Right cardiac atrium (tissue), 5 donors: Measurements from ENCODE around the gene FBXL15. TPM values are rescaled to one million over a fixed set of nuclear protein-coding genes. Genes with fewer than 3 reads are reported as not detected.

Experiments
- ATAC-seq, 2 donors: fragments of 200-7000 bp; cut with Tn5 transposase; one replicate each; pipeline versions ENCODE4 v1.8.0 to v1.9.1; 2020; ENCODE audit warnings: moderate library complexity in 2 of 2, mild to moderate bottlenecking in 1 of 2
- DNase-seq, 3 donors: peaks; one replicate each; pipeline ENCODE4 v3.0.0-alpha.2; 2020
- H3K27ac ChIP-seq: one replicate; pipeline ENCODE4 v1.5.1; 2013; ENCODE audit warnings: mild to moderate bottlenecking, low read length, control low read depth, moderate library complexity
- H3K27me3 ChIP-seq: one replicate; pipeline ENCODE4 v1.6.1; 2013; ENCODE audit not compliant: control insufficient read depth, insufficient read depth
- H3K4me1 ChIP-seq: one replicate; pipeline ENCODE4 v1.6.1; 2013; ENCODE audit warnings: low read length; ENCODE audit not compliant: control insufficient read depth, insufficient read depth
- H3K4me3 ChIP-seq: one replicate; pipeline ENCODE4 v1.5.1; 2013; ENCODE audit warnings: low read length, control low read depth
- H3K9me3 ChIP-seq: one replicate; pipeline ENCODE4 v1.6.1; 2013; ENCODE audit warnings: low read length; ENCODE audit not compliant: control insufficient read depth
- WGBS: extraction: QIAGEN DNeasy Blood & Tissue Kit; methylation state at CpG from one replicate; pipeline ENCODE4 v1.1.7; 2013; 5-methylcytosine and 5-hydroxymethylcytosine counted together
- intact Hi-C, 4 donors: fragments of 100-400 bp; cut with DNase I; formaldehyde crosslinking; loops; one replicate each; pipeline versions ENCODE4 v1.11.0 to v1.14.0; 2022 to 2023
- polyA plus RNA-seq: library from polyadenylated mRNA; stranded (reverse); fragments of 200-250 nt; gene quantifications from one replicate; pipeline ENCODE4 v1.2.3, GENCODE V29; 2013
- total RNA-seq, 4 donors: library from RNA; stranded (reverse); fragmentation: NEBNext Ultra II Directional; extraction: Animal tissue kit (Norgen Biotek cat#: 25700); gene quantifications; one replicate each; pipeline ENCODE4 v1.2.1, GENCODE V29; 2021
- donor health status: healthy with polysubstance abuse.
- donor health status: DM: no; HTN: yes; CAD: no.
- donor health status: DM: no; HTN: no; CAD: no.
- donor health status: DM: no; HTN: yes; CAD: no; lungs with severe emphysema.
- donor health status: DM: yes; HTN: yes; CAD: no.

The FBXL15 gene
- total and polyA plus RNA-seq, 5 donors: 14.0 to 15.6 (median 14.4) TPM

DNA sequence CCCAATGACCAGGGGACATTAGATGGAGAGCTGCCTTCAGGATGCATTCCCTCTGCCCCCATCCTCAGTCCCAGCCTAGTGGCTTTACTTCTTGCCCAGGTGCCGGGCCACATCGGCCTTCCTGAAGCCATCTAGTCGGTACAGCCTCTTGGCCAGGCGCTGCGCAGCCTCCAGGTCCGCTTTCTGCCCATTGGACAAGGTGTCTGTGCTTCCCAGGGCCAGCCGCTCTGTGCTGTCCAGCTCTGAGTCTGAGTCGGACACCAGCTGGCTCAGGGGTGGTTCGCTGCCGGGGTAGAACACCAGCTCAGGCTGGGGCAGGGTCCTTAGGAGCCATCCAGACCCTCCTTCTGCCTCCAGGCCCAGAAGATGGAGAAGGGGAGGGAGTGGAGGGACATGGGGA lies 8.3 kb upstream of the FBXL15 start:
- intact Hi-C loops: no loop called here
- DNase-seq (no peak), ATAC-seq (no peak)
- H3K27me3 ChIP-seq: no peaks in the 10 kb centered on the region
- no peak overlapping the region for H3K27ac ChIP-seq
- 86% methylated on average over 10 of the region's 10 CpGs for WGBS
- H3K4me1 ChIP-seq: no peaks in the 10 kb centered on the region
- no peaks in the 10 kb centered on the region for H3K9me3 ChIP-seq
- no peak overlapping the region for H3K4me3 ChIP-seq

DNA sequence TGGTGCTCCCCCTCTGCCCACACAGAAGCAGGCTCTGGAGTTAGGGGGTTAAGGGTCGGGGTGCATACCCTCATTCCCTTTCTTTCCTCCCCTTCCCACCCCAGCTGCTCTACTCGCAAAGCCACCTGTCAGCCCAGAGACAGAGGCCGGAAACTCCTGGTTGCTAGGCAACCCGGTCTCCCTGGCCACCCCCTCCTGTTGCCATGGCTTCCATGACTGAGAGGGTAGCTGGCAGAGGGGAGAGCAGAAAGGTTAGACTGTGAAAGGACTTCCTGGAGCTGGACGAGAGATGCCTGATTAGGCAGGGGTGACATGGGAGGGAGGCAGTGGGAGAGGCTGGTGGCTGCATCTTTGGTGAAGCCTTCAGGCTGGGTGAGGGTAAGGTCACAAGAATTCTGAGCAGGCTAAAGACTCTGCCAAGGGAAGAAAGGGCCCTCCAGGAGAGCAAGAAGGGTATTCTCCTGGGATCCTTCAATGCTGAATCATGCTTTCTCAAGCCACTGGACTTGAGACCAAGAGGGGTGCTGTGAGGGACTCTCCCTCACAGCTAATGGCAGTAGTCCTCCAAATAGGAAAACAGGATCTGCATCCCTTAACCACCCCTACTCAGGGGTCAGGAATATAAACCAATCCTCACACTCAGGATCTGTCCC lies 7.5 kb upstream of the FBXL15 start:
- Histone ChIP-seq H3K4me3 (no peak overlapping the region), H3K4me1 (no peaks in the 10 kb centered on the region), H3K27ac (no peak overlapping the region), H3K9me3 (no peaks in the 10 kb centered on the region), H3K27me3 (no peaks in the 10 kb centered on the region)
- 30% methylated on average over 5 of the region's 5 CpGs for whole genome bisulfite sequencing
- ATAC-seq (no peak), DNase-seq (peak in 1 of 3 donors; percentile 30)
- intact Hi-C loops: no loop called here

DNA sequence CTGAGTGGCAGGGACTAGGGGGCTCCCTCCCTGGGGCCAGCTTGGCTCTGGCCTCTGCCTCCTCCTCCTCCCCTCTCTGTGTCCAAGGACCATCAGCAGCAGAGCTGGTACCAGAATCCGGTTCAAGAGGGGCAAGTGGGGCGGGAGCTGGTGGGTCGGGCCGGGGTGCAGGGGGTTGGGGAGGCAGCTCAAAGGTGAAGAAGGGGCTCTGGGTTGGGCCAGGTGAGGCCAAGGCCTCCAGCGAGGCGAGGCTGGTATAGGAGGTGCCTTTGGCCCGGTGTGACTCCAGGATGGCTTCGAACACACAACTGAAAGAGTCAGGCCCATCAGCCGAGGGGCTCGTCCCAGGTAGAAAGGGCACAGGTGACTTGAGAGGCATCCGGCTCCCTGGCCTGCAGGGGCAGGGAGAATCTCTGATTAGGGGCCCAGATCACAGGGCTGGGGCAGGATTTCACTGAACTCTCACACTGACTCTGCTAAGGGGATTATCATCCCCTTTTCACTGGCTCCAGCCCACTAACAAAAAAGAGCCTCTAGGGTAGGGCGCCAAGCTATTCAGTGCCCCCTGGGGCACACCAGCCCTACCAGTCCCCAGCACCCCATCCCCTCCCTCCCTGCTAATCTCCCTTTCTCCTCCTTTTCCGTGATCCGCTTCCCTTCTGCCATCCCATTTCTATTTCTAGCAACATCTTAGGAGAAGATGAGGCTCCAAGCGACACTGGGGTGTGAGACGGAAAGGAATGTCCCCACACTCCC lies 6.7 kb upstream of the FBXL15 start:
- intact Hi-C loops: no loop called here
- 68% methylated on average over 16 of the region's 16 CpGs for WGBS
- no peak for ATAC-seq
- H3K9me3 ChIP-seq: no peaks in the 10 kb centered on the region
- no peak overlapping the region for H3K4me3 ChIP-seq
- no peak overlapping the region for H3K27ac ChIP-seq
- H3K27me3 ChIP-seq: no peaks in the 10 kb centered on the region
- DNase-seq: peak in 1 of 3 donors; percentile 50
- no peaks in the 10 kb centered on the region for H3K4me1 ChIP-seq

DNA sequence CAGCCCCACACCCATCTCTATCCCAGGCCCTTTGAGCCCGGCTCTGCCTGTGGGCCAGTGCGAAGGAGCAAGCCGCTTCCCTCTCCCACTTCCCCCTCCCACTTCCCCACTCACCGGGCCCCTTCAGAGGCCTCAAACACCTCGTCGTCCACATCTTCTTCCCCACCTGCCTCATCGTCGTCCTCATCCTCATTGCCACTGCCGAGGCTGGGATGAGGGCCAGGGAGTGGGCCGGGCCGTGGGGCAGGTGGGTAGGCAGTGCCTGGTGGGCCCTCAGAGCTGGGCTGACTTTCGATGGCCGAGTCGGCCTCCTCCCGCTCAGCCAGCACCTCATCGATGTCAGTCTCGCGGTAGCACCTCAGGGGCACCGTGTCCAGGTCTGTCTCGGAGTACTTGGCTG lies 5.9 kb upstream of the FBXL15 start:
- Histone ChIP-seq H3K4me1 (no peaks in the 10 kb centered on the region), H3K27me3 (no peaks in the 10 kb centered on the region), H3K4me3 (no peak overlapping the region), H3K27ac (no peak overlapping the region), H3K9me3 (no peaks in the 10 kb centered on the region)
- intact Hi-C loops: no loop called here
- WGBS: 42% methylated on average over 20 of the region's 20 CpGs
- DNase-seq: peak in 1 of 3 donors; percentile 42
- ATAC-seq: no peak

DNA sequence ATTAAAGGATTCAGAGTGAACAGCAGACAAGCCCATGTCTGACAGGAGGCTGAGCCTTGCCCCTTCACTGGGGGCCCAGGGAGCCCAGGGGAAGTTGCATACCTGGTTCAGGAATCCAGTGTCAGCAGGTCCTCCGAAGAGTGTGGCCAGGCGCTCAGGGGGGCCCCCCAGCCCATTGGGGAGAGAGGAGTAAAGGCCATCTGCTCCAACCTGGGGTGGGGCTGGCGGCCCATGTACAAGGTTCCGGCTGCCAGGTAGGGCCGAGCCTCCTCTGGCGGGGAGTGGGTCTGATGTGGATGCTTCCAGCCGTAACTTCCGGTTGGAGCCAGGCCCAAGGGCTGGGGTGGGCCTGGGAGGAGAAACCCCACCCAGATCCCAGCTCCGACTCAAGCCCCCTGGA lies 4.4 kb upstream of the FBXL15 start:
- Histone ChIP-seq H3K27ac (no peak overlapping the region), H3K9me3 (no peaks in the 10 kb centered on the region), H3K4me3 (no peak overlapping the region), H3K4me1 (peaks cover 3% of the 10 kb centered on the region), H3K27me3 (no peaks in the 10 kb centered on the region)
- peak in 1 of 3 donors; percentile 11 for DNase-seq
- intact Hi-C loops: no loop called here
- no peak for ATAC-seq
- WGBS: 68% methylated on average over 9 of the region's 9 CpGs

DNA sequence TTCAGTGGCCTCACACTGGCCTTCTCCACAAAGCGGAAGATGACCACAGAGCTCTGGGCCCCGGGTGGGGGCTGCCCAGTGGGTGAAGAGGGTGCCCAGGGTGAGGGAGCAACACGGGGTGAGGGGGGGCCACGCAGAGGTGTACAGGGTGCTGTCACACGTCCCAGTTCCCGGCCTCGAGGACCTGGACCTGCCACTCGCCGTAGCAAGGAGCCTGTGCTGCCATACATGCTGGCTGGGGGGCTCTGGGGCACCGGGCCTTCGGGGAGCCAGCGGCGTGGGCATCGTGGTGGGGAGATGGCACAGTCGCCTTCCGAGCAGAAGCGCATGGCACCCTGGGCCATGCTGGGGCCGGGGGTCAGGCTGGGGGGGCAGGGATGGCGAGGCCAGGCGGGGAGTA lies 3.9 kb upstream of the FBXL15 start:
- Histone ChIP-seq H3K27me3 (no peaks in the 10 kb centered on the region), H3K4me3 (no peak overlapping the region), H3K9me3 (no peaks in the 10 kb centered on the region), H3K4me1 (peaks cover 3% of the 10 kb centered on the region), H3K27ac (no peak overlapping the region)
- intact Hi-C loops: no loop called here
- ATAC-seq (no peak), DNase-seq (peak in 2 of 3 donors; percentile 10 to 51)
- 83% methylated on average over 20 of the region's 20 CpGs for WGBS

DNA sequence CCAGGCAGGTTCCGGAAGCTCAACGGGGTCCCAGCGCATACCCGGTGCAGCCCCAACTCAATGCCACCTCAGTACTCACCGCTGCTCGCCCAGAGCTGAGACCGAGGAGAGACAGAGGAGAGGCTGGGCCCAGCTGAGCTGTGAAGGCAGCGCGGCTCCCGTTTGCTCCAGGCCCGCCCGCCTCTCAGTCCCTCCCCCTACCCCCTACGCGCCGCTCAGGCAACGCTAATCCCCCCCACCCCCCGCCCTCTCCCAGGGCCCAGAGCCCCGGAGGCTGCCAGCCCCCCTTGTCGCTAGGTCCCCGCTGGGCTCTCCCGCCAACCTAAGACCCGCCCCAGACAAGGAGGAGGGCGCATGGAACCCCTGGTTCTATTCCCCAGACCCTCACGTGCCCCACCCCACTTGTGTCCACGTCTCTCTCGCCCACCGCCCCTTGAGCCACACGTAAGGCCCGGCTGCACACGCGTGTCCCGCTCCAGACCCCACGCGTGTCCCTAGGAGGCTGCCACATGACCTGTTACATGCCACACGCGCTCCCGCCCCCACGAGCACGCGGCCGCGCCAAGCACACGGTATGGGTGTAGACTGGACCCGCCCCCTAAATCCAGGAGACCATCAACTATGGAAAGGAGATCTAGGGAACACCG lies 1.9 kb upstream of the FBXL15 start, which contains the start of gene PSD:
PSD (minus strand) TSS at position 164 of the 647 bp plus-strand sequence. CDS start 1,747 bp downstream, outside the sequence.
- no peaks in the 10 kb centered on the region for H3K27me3 ChIP-seq
- no peaks in the 10 kb centered on the region for H3K9me3 ChIP-seq
- no peak within 1 kb of the TSS for H3K27ac ChIP-seq
- intact Hi-C loops: no loop called here
- WGBS: 2% methylated on average over 45 of the region's 45 CpGs
- peaks cover 3% of the 10 kb centered on the region for H3K4me1 ChIP-seq
- DNase-seq (peak in 1 of 3 donors; percentile 56), ATAC-seq (no peak)
- H3K4me3 ChIP-seq: peak within 1 kb of the TSS; percentile 8

DNA sequence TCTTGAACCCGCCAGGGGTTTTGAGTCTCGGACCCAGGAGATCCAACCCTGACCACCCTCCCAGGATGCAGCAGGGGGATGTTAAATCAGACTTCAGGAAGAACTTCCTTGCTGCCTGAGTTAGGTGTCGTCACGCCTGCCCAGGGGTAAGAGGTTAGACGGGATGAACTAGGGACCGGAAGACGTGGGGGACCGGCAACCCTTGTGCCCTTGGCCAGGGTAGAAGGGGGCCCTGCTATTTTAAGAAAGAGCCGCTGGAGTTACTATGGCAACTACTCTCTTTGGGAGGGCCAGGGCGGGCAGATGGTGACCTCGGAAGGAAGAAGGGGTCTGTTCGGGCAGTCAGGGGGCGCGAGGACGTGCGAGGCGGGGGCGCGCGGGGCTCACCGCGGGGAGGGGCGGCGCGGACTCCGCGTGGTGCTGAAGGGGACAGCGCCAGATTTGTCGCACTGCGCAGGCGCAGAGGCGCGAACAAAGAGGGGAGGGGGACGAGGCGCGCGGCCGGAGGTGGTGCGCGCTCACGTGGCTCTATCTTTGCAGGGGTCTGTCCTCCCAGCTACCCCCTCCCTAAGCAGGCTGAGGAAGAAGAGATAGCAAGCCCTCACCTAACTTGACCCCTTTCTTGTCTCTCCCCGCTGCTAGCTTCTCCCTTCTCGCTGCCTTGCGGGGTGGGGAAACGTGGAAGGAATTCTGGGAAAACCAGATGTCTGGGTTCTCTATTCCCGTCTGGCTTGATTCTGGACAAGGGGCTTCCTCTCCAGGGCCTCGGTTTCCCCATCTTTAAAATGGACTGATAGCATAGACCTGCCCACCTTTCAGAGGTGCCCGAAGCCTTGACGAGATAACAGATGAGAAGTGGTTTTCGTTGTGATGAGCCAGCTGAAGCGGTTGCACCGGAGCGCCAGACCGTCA lies 1.1 kb upstream of the FBXL15 start:
- intact Hi-C loops: no loop called here
- DNase-seq: peak in 2 of 3 donors; percentile 79 to 85

DNA sequence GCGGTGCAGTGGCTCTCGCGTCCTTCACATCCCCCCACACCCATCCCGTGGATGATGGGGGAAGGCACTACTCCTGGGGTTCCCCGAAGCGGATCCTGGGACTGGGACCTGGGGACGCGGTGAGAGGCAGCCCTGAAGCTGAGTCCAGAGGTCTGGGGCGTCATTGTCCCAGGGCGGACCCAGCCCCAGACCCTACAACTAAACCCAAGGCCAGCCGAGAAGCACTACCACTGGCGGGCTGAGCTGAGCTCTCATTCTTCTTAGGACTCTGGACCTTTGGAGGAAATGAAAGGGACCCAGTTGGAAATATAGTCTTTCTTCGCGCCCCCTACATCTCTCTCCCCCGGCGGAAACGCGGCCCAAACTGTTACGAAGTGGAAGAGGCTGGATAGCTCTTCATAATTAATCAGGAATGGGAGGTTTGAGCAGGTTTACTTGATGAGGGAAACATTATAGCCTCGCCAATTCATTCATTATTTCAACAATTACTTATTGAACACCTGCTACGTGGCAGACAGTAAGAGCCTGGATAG lies 389 bp upstream of the FBXL15 start:
- intact Hi-C loops: no loop called here

More for the DNA sequence above, 1.1 kb upstream of the FBXL15 start:
- peak; percentile 2 to 12 for ATAC-seq
- under 1% methylated on average over 54 of the region's 54 CpGs for WGBS
- H3K27me3 ChIP-seq: no peaks in the 10 kb centered on the region
- peak overlapping the region; percentile 58 for H3K4me3 ChIP-seq
- H3K9me3 ChIP-seq: no peaks in the 10 kb centered on the region
- no peak overlapping the region for H3K27ac ChIP-seq
- H3K4me1 ChIP-seq: peaks cover 3% of the 10 kb centered on the region

DNA sequence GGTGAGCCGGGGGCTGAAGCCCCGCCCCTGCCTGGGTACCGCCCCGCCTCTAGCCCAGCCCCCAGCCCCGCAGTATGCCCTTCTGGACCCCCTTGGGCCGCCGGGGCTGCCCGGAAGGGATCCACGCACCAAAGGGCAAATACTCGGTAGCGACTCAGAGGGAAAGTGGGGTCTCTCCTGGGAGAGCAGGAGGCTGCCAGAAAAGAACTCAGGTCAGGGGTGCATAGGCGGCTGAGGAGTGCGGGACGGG lies 796 bp downstream of the FBXL15 start:
- ATAC-seq (no peak), DNase-seq (no peak)
- under 1% methylated on average over 14 of the region's 14 CpGs for WGBS
- Histone ChIP-seq H3K4me1 (peaks cover 3% of the 10 kb centered on the region), H3K4me3 (peak overlapping the region; percentile 58), H3K27ac (peak overlapping the region; percentile 69), H3K27me3 (no peaks in the 10 kb centered on the region), H3K9me3 (no peaks in the 10 kb centered on the region)
- intact Hi-C loops: no loop called here

More for the DNA sequence above, 389 bp upstream of the FBXL15 start:
- DNase-seq: peak in 1 of 3 donors; percentile 43
- Histone ChIP-seq H3K9me3 (no peaks in the 10 kb centered on the region), H3K4me3 (peak overlapping the region; percentile 58), H3K4me1 (peaks cover 3% of the 10 kb centered on the region), H3K27me3 (no peaks in the 10 kb centered on the region), H3K27ac (peak overlapping the region; percentile 92)
- WGBS: 2% methylated on average over 21 of the region's 21 CpGs
- ATAC-seq: no peak
